ENCODE measurements around the gene TRAPPC8.
"Not testable (repeated sequence)": the region's sequence is repeated elsewhere in the genome, so short reads cannot be mapped to it uniquely, and the experiment has no call there.

Gene TRAPPC8

DNA sequence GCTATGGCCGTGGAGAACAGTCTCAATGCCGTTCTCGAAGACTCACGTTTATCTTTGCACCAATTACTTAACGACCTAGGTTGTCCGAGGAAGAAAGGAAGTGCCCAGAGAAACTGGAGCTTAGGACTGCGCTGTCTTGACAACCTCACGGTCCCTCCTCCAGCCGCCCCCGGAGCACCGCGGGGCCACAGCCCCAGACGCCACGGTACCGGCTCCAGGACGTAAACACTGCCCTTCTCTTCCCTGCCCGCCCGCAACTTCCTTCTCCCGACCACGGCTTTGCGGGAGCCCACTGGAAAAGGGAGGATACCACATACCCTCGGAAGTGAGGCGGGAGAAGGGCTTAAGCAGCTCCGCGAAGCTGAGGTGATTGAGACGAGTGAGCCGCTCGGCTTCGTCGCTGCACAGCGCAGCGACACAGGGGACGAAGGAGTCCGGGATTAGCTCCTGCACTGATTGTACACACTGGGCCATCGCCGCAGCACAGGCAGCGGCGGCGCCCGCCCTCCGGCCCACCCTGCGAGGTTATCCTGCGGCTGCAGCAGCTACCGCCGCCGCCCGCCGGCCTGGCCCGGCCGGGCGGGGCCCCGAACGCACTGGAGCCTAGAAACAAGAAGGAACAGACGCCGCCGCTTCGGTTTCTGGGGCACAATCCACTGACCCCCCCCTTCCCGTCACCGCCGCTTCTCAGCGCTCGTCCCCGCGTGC is 483 bp downstream of the TRAPPC8 start:
- DNase-seq (ENCODE audit: low read depth): no peak

GRCh38 chr18:31941010-31941809 is 1.7 kb downstream of the TRAPPC8 start:
- DNase-seq (ENCODE audit: low read depth): no peak

DNA sequence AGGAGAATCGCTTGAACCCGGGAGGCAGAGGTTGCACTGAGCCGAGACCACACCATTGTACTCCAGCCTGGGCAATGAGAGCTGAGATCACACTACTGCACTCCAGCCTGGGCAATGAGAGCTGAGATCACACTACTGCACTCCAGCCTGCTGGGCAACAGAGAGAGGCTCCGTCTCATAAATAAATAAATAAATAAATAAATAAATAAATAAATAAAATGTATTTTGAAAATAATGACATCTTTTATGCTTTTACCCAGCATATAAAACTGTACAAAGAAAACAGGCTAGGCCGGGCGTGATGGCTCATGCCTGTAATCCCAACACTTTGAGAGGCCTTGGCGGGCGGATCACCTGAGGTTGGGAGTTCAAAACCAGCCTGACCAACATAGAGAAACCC is 8.2 kb downstream of the TRAPPC8 start:
- DNase-seq (ENCODE audit: low read depth): not testable (repeated sequence)

- DNase-seq (ENCODE audit: low read depth): no peak
Measured at GRCh38 chr18:31931886-31932240, 11.1 kb downstream of the TRAPPC8 start.

GRCh38 chr18:31931163-31931885 is 11.6 kb downstream of the TRAPPC8 start:
- no peak for DNase-seq (ENCODE audit: low read depth)

- no peak for DNase-seq (ENCODE audit: low read depth)
Measured at GRCh38 chr18:31929273-31929672, 13.7 kb downstream of the TRAPPC8 start.

GRCh38 chr18:31926988-31927387 is 15.9 kb downstream of the TRAPPC8 start:
- DNase-seq (ENCODE audit: low read depth): not testable (repeated sequence)

- no peak for DNase-seq (ENCODE audit: low read depth)
Measured at GRCh38 chr18:31920277-31920676, 22.7 kb downstream of the TRAPPC8 start.

- not testable (repeated sequence) for DNase-seq (ENCODE audit: low read depth)
Measured at GRCh38 chr18:31919366-31919765, 23.6 kb downstream of the TRAPPC8 start.

DNA sequence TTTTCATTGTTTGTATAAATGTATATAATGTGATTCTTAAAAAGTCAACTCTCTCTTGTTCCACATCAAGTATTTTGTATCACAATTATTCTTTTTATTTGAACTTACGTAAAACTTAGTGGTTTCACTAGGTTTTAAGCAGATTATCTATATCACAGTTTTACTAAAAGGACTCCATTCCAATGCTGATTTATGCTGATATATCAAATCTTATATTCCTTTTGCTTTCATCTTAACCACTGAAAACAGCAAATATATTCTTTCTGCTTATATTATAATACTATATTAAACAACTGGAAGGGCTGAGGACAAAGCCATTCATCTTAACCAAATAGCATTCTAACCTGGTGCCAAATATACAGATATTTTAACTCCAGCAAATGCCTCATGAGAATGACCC is 24.2 kb downstream of the TRAPPC8 start:
- DNase-seq (ENCODE audit: low read depth): no peak

DNA sequence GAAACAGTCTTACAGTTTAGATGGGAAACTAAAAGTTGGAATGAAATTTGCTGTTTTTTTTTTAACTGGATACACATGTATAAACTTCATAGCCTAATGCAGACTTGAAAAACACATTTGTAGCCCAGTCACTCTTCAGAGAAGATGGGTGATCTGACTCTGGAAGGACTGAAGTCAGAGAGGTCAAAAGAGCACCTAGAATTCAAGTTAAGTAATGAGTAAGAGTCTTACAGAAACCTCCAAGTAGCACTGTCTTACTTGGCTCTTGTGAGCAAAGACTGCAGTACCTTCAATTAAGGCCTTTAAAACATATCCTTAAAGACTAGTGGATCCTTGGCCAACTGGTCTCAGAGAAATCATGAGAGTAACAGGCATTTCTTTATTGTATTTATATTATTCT is 41.9 kb downstream of the TRAPPC8 start:
- no peak for DNase-seq (ENCODE audit: low read depth)

DNA sequence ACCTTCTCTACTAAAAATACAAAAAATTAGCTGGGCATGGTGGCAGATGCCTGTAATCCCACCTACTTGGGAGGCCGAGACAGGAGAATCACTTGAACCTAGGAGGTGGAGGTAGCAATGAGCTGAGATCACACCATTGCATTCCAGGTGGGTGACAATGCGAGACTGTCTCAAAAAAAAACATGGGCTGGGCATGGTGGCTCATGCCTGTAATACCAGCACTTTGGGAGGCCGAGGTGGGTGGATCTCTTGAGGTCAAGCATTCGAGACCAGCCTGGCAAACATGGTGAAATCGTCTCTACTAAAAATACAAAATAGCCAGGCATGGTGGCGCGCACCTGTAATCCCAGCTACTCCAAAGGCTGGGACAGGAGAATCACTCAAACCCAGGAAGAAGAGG is 43.2 kb downstream of the TRAPPC8 start:
- DNase-seq (ENCODE audit: low read depth): not testable (repeated sequence)

- no peak for DNase-seq (ENCODE audit: low read depth)
Measured at GRCh38 chr18:31892936-31893335, 50.0 kb downstream of the TRAPPC8 start.

DNA sequence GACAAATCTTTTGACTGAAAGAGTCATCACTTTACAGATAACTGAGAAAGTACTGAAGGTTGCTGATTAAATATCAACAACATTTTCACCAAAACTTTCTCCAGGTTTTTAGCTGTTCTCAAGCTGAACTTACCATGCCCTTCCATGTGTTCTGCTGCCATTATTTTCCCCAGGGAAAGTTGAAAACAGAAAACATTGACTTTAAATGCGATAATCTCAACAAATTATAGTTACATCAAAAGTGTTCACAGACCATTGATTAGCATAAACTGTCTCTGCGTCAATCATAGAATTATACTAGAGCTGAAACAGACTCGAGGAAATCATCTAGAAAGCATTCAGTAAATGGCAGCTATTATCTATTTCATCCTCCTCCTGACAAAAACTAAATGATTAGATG is 51.4 kb downstream of the TRAPPC8 start:
- DNase-seq (ENCODE audit: low read depth): no peak

DNA sequence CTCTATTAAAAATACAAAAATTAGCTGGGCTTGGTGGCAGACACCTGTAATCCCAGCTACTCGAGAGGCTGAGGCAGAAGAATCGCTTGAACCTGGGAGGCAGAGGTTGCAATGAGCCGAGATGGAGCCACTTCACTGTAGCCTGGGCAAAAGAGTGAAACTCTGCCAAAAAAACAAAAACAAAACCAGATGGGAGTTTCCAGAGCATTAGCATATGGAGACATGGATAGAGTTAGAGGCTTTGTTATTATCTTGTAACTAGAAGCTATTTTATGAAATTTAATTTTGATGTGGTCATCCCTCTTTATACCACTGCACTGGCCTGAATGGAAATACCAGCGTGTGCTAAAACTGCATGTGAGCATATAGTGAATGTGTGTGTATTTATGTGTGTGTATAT is 58.9 kb downstream of the TRAPPC8 start:
- DNase-seq (ENCODE audit: low read depth): no peak

DNA sequence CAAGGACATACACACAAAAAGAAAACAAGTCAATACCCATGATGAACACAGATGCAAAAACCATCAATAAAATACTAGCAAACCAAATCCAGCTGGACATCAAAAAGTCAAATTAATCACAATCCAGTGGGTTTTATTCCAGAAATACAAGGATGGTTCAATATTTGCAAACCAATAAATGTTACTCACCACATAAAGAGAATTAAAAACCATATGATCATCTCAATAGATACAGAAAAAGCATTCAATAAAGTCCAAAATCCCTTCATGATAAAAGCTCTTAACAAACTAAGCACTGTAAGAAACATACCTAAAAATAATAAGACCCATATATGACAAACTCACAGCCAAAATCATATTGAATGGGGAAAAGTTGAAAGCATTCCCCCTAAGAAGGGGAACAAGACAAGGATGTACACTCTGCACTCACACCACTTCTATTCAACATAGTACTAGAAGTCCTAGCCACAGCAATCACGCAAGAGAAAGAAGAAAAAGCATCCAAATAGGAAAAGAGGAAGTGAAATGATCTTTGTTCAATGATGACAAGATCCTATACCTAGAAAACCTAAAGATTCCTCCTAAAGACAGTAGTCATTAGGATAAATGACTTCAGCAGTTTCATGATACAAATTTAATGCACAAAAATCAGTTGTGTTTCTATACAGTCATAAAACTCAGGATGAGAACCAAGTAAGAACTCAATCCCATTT is 62.6 kb downstream of the TRAPPC8 start:
- no peak for DNase-seq (ENCODE audit: low read depth)

DNA sequence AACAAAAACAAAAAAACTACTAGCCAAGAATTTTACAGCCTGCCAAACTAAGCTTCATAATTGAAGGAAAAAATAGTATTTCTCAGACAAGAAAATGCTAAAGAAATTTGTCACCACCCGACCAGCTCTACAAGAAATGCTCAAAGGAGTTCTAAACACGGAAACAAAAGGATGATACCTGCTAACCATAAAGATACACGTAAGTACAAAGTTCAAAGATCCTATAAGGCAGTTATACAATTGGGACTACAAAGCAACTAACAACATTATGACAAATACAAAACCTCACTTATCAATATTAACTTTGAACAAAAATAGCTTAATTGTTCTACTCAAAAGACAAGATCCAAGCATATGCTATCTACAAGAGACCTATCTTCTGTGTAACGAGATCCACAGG is 64.6 kb downstream of the TRAPPC8 start:
- DNase-seq (ENCODE audit: low read depth): no peak

- no peak for DNase-seq (ENCODE audit: low read depth)
Measured at GRCh38 chr18:31877900-31878299, 65.0 kb downstream of the TRAPPC8 start.

GRCh38 chr18:31876707-31877106 is 66.2 kb downstream of the TRAPPC8 start:
- DNase-seq (ENCODE audit: low read depth): no peak

GRCh38 chr18:31875301-31875700 is 67.6 kb downstream of the TRAPPC8 start:
- no peak for DNase-seq (ENCODE audit: low read depth)

DNA sequence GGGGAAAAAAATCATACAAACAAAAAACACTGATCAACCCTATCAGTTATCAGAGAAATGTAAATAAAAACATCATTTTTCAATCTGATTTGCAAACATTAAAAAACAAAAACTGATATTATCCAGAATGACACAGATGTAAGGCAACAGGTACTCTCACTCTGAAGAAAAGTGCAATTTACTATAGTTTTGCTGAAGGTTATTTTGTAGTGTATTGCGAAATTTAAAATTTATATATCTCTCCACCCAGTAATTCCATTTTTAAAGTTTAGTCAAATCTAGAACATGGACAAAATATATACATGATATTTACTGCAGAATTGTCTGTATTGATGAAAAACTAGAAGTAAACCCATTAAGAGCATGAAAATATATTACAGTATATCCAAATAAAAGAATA is 79.8 kb downstream of the TRAPPC8 start:
- no peak for DNase-seq (ENCODE audit: low read depth)

DNA sequence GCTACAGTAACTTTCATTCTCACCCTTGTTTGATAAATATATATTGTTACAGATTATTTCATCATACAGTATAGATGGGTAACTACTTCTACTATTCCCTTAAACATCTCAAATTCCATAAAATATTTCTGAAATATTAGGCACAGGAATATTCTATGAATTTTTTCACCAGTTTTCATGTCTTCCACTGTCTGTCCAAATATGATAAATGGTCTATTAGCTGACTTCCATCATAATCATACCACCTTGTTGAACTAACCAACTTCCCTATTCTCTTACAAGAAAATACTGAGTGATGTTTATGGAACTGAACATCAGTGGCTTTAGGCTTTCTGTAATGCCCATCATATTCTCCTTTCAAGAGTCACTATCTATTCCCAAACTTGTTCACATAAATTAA is 82.4 kb downstream of the TRAPPC8 start:
- DNase-seq (ENCODE audit: low read depth): no peak
